Islet precursor cell (in vitro differentiated cells): ENCODE measurements around the gene A1CF.
"Not testable (repeated sequence)": the region's sequence is repeated elsewhere in the genome, so short reads cannot be mapped to it uniquely, and the experiment has no call there.

Experiments used
- DNase-seq: peaks from one replicate; pipeline ENCODE4 v3.0.0-alpha.2; 2018

Gene A1CF

GRCh38 chr10:50787962-50788361 is 97.5 kb downstream of the A1CF start:
- DNase-seq = not testable (repeated sequence)

GRCh38 chr10:50782017-50782416 is 103.4 kb downstream of the A1CF start:
- DNase-seq = not testable (repeated sequence)

- not testable (repeated sequence) for DNase-seq
These were observed 105.4 kb downstream of the A1CF start for GRCh38 chr10:50780036-50780435.

GRCh38 chr10:50774868-50775267 is 110.6 kb downstream of the A1CF start:
- not testable (repeated sequence) for DNase-seq

- not testable (repeated sequence) for DNase-seq
These were observed 113.4 kb downstream of the A1CF start for GRCh38 chr10:50772042-50772441.

GRCh38 chr10:50766774-50767513 is 118.5 kb downstream of the A1CF start:
- DNase-seq = not testable (repeated sequence)
